ENCODE results near the gene ACKR1.

Gene ACKR1

GRCh38 chr1:159250638-159251216, 46.1 kb downstream of the ACKR1 start:
- H2AFZ ChIP-seq (ENCODE audit: low read depth, low read length) = peak overlapping the region; percentile 81
- H3K27ac ChIP-seq (ENCODE audit: low read length) = no peak overlapping the region
- no peaks in the 10 kb centered on the region for H3K27me3 ChIP-seq (ENCODE audit: low read depth, low read length)
- peaks cover 25% of the 10 kb centered on the region; the same call in 1 of the 2 replicates for H3K9me3 ChIP-seq (ENCODE audit: insufficient read depth, low read length)
- no peaks in the 10 kb centered on the region for H3K4me1 ChIP-seq (ENCODE audit: low read length)
- H3K4me3 ChIP-seq (ENCODE audit: low read length) = no peak overlapping the region
- H3K36me3 ChIP-seq (replicated peaks; ENCODE audit: low read depth, low read length) = peaks cover 19% of the 10 kb centered on the region
- H3K4me2 ChIP-seq (ENCODE audit: low read length) = no peak overlapping the region
- H3K9ac ChIP-seq (ENCODE audit: low read length) = no peak overlapping the region
- TF ChIP-seq CTCF (IDR thresholded peaks at IDR 0.05; ENCODE audit: low read depth, low read length) (peak; percentile 18), EZH2phosphoT487 (IDR thresholded peaks at IDR 0.05; ENCODE audit: low read depth) (no peak)
- no peaks in the 10 kb centered on the region for H4K20me1 ChIP-seq (ENCODE audit: insufficient read depth, low read length)
- no peaks in the 10 kb centered on the region for H3K79me2 ChIP-seq (ENCODE audit: low read length)
